Measurements from ENCODE around the gene PPP2R3A. TPM values are rescaled to one million over a fixed set of nuclear protein-coding genes. Genes with fewer than 3 reads are reported as not detected.

The PPP2R3A gene
- total and polyA plus RNA-seq, 9 of the 15 experiments (the other 6 are each of a cell fraction or from before 2014, with no cell fraction given), result 0.10 to 0.50 (median 0.24) TPM

DNA sequence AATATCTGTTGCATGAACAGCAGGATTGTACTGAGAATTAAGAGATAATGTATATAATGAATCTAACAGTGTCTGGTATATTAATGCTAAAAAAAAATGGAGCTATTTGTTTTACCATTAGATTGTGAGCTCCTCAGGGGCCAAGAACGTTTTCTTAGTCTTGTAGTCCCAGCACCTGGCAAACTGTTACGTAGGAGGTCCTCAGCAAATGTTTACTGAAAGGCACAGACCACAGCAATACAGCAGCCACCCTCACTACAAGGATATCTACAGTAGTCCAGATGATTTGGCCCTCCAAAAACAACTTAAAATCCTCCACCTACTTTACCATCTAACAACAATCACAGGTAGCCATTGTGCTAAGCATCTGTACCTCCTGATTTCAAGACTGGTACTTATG, 170.9 kb downstream of the PPP2R3A start:
- no peaks in the 10 kb centered on the region for H3K9me3 ChIP-seq (replicated peaks; ENCODE audit: control insufficient read depth, insufficient read depth, low read depth, low read length)
- FAIRE-seq (no peak), ATAC-seq (peak; percentile 10; the same call in 1 of the 3 replicates), DNase-seq (ENCODE audit: extremely low read depth in 1 of 4, low spot score in 3 of 4) (peak in 1 of 4 experiments; percentile 11)
- no peak overlapping the region for H3K4me3 ChIP-seq
- H3K4me1 ChIP-seq (replicated peaks in 1 of 2; ENCODE audit: control insufficient read depth in 2 of 2, insufficient read depth in 2 of 2, low read length in 2 of 2), result peaks cover 6 to 18% of the 10 kb centered on the region in 2 experiments; a peak in 4 of 5 replicates
- H3K79me2 ChIP-seq (ENCODE audit: control insufficient read depth, insufficient read depth, low read length), result no peaks in the 10 kb centered on the region
- 7% methylated on average over 2 of the region's 2 CpGs for WGBS (ENCODE audit: insufficient coverage, low coverage, missing lambda C conversion rate)
- BruUV-seq (replicated peaks), result no TSS peak
- ChIA-PET CTCF (ENCODE audit: low intra/inter-chr PET ratio) (no interaction called here), POLR2A (interaction anchor here (1.0 to 1.5 kb wide), 2 partner anchors 8 to 10 kb away, joined by 3 to 5 read pairs; no protein-coding TSS in a partner anchor)
- no peaks in the 10 kb centered on the region for H3K9me1 ChIP-seq (ENCODE audit: control insufficient read depth, insufficient read depth, low read length)
- in situ Hi-C loops (cut with MboI) (no loop called here), intact Hi-C loops (cut with micrococcal nuclease) (no loop called here)
- H2AFZ ChIP-seq (ENCODE audit: low read depth, low read length), result peak overlapping the region; percentile 53; the same call in 1 of the 2 replicates
- no peaks in the 10 kb centered on the region for H3K36me3 ChIP-seq (ENCODE audit: control insufficient read depth, insufficient read depth, low read length)
- no peaks in the 10 kb centered on the region for H3K27me3 ChIP-seq (ENCODE audit: control insufficient read depth in 2 of 2, insufficient read depth in 2 of 2, low read length in 2 of 2)
- TF ChIP-seq CBFA2T3 (IDR thresholded peaks at IDR 0.05) (peak; percentile 24), ZNF197 (CRISPR knock-in tag; IDR thresholded peaks at IDR 0.05; ENCODE audit: low read depth) (no peak)
- TF ChIP-seq, protein P1, sequence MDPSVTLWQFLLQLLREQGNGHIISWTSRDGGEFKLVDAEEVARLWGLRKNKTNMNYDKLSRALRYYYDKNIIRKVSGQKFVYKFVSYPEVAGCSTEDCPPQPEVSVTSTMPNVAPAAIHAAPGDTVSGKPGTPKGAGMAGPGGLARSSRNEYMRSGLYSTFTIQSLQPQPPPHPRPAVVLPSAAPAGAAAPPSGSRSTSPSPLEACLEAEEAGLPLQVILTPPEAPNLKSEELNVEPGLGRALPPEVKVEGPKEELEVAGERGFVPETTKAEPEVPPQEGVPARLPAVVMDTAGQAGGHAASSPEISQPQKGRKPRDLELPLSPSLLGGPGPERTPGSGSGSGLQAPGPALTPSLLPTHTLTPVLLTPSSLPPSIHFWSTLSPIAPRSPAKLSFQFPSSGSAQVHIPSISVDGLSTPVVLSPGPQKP (CRISPR knock-in tag; IDR thresholded peaks at IDR 0.05), result no peak
- TF ChIP-seq, protein P2, sequence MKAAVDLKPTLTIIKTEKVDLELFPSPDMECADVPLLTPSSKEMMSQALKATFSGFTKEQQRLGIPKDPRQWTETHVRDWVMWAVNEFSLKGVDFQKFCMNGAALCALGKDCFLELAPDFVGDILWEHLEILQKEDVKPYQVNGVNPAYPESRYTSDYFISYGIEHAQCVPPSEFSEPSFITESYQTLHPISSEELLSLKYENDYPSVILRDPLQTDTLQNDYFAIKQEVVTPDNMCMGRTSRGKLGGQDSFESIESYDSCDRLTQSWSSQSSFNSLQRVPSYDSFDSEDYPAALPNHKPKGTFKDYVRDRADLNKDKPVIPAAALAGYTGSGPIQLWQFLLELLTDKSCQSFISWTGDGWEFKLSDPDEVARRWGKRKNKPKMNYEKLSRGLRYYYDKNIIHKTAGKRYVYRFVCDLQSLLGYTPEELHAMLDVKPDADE (conservative IDR thresholded peaks at IDR 0.05; ENCODE audit: control insufficient read depth, low read depth, low read length), result no peak
- no peak overlapping the region for H3K9ac ChIP-seq (ENCODE audit: insufficient read depth in 1 of 2, low read depth in 2 of 2, low read length in 2 of 2)
- H3K4me2 ChIP-seq (ENCODE audit: insufficient read depth, low read length), result no peak overlapping the region; the same call in 1 of the 2 replicates
- H3K27ac ChIP-seq (ENCODE audit: extremely low read depth, low read depth, low read length), result peak overlapping the region; percentile 20; the same call in 1 of the 3 replicates
- H4K20me1 ChIP-seq (replicated peaks; ENCODE audit: control insufficient read depth, insufficient read depth, low read length), result no peaks in the 10 kb centered on the region

Measured in K562 (cell line).